Tibial nerve (tissue), 4 donors: Measurements from ENCODE around the gene IRX2. TPM values are rescaled to one million over a fixed set of nuclear protein-coding genes. Genes with fewer than 3 reads are reported as not detected.

Source experiments
- DNase-seq, 2 donors: peaks; one replicate each; pipeline ENCODE4 v3.0.0-alpha.2; 2019; ENCODE audit warnings: low spot score in 2 of 2
- H3K27ac ChIP-seq, 4 donors: fragments of 200-600 bp; sonication (generic) in 3 of 4; one replicate each; pipeline ENCODE4 v1.5.1; 2017 to 2019; ENCODE audit warnings: mild to moderate bottlenecking in 1 of 4
- H3K27me3 ChIP-seq, 2 donors: fragments of 200-600 bp; sonication (generic) in 1 of 2; one replicate each; pipeline versions ENCODE4 v1.5.1 to v1.6.0; 2017 to 2019
- H3K36me3 ChIP-seq, 3 donors: fragments of 200-600 bp; sonication (generic); one replicate each; pipeline ENCODE4 v1.5.1; 2018 to 2019
- H3K4me1 ChIP-seq, 4 donors: fragments of 200-600 bp; sonication (generic) in 3 of 4; one replicate each; pipeline ENCODE4 v1.5.1; 2017 to 2019
- H3K4me3 ChIP-seq, 4 donors: fragments of 200-600 bp; sonication (generic) in 3 of 4; one replicate each; pipeline ENCODE4 v1.5.1; 2017 to 2019; ENCODE audit warnings: mild to moderate bottlenecking in 1 of 4, moderate library complexity in 1 of 4
- H3K9me3 ChIP-seq, 4 donors: fragments of 200-600 bp; sonication (generic) in 3 of 4; one replicate each; pipeline ENCODE4 v1.5.1; 2017 to 2019
- EP300 ChIP-seq, 2 donors: sonication (generic); formaldehyde crosslinking; IDR thresholded peaks; one replicate each; pipeline ENCODE4 v1.6.1; 2017; ENCODE audit warnings: antibody characterized with exemption in 2 of 2, mild to moderate bottlenecking in 1 of 2
- POLR2A ChIP-seq, 2 donors: fragments of 450-650 bp; IDR thresholded peaks; one replicate each; pipeline ENCODE4 v1.6.1; 2017; ENCODE audit warnings: antibody characterized with exemption in 2 of 2, mild to moderate bottlenecking in 2 of 2, moderate library complexity in 2 of 2
- WGBS, 2 donors: methylation state at CpG; one replicate each; pipeline ENCODE4 v1.1.5; 2018; 5-methylcytosine and 5-hydroxymethylcytosine counted together
- total RNA-seq, 4 donors: library from RNA; depleted of rRNA; stranded (reverse); fragments of >200 nt; gene quantifications; one replicate each; pipeline ENCODE4 v1.1.0, GENCODE V29; 2016
- TF ChIP-seq, protein P1 (sequence below), 5 experiments: fragments of 200-600 bp in 3 of 5; fragments of 450-650 bp in 2 of 5; sonication (generic) in 3 of 5; IDR thresholded peaks; one replicate each; pipeline ENCODE4 v1.5.1; 2016 to 2019; ENCODE audit warnings: antibody characterized with exemption in 5 of 5, mild to moderate bottlenecking in 3 of 5, moderate library complexity in 2 of 5

IRX2 gene
- total RNA-seq, 4 donors from 2014 or later: not detected

DNA sequence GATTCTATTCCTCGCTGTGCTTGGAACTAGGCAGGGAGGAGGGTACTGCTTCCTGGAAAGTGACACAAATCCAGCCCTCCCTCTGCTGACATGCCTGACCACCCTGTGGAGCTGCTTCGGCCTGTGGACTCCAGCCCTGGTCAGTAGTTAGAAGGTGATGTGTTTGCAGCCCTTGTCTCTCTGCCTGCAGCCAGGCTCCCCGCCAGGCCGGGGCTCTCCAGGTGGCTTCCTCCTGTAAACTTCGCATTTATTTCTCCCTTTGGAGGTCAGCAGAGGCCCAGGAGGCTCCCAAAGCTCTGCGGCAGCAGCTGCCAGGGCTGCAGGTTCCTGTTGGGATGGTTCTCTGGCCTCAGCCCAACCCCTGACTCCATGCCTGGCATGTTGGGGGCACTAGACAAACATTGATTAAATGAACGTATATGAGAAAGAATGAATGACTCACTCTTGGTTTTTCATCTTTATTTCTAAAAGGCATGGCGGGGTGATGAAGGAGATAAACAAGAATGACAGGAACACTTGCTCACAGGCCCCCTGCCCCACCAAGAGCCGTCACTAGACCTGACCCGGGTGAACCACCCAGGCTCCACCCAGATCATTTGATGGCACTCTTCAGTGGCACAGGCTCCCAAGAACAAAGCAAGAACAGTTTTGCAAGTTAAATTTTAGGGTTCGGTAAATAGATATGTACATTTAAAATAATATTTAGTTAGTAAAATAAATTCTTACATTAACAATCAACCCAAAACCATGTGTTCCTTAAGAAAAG, 8.4 kb upstream of the IRX2 start:
- Histone ChIP-seq H3K27ac (no peak overlapping the region), H3K36me3 (no peaks in the 10 kb centered on the region), H3K4me3 (no peak overlapping the region), H3K4me1 (peaks cover 0 to 24% (median 12%) of the 10 kb centered on the region in 4 donors), H3K27me3 (peaks cover 0 to 50% of the 10 kb centered on the region in 2 donors), H3K9me3 (no peaks in the 10 kb centered on the region)
- TF ChIP-seq POLR2A (IDR thresholded peaks at IDR 0.05) (no peak), EP300 (IDR thresholded peaks at IDR 0.05) (no peak)
- TF ChIP-seq, protein P1, sequence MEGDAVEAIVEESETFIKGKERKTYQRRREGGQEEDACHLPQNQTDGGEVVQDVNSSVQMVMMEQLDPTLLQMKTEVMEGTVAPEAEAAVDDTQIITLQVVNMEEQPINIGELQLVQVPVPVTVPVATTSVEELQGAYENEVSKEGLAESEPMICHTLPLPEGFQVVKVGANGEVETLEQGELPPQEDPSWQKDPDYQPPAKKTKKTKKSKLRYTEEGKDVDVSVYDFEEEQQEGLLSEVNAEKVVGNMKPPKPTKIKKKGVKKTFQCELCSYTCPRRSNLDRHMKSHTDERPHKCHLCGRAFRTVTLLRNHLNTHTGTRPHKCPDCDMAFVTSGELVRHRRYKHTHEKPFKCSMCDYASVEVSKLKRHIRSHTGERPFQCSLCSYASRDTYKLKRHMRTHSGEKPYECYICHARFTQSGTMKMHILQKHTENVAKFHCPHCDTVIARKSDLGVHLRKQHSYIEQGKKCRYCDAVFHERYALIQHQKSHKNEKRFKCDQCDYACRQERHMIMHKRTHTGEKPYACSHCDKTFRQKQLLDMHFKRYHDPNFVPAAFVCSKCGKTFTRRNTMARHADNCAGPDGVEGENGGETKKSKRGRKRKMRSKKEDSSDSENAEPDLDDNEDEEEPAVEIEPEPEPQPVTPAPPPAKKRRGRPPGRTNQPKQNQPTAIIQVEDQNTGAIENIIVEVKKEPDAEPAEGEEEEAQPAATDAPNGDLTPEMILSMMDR (IDR thresholded peaks at IDR 0.05): no peak
- WGBS, 2 donors: 75 to 76% methylated on average over 9 to 11 of the region's 11 CpGs
- DNase-seq: no peak

DNA sequence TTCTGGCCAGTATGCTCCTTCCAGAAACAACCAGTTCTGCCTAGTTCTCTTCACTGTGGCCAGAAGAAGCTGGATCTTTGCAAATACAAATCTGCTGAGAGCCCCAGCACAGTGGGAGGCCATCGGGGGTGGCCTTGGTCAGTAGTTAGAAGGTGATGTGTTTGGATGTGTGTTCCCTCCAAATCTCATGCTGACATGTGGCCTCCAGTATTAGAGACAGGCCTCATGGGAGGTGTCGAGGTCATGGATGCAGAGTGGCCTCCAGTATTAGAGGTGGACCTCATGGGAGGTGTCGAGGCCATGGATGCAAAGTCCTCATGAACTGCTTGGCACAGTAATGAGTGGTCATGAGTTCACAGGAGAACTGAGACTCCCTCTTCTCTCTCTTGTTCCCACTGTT, 7.6 kb upstream of the IRX2 start:
- H3K9me3 ChIP-seq: no peaks in the 10 kb centered on the region
- H3K36me3 ChIP-seq: no peaks in the 10 kb centered on the region
- TF ChIP-seq POLR2A (IDR thresholded peaks at IDR 0.05) (no peak), EP300 (IDR thresholded peaks at IDR 0.05) (no peak)
- TF ChIP-seq, protein P1 (IDR thresholded peaks at IDR 0.05): no peak
- WGBS, 2 donors: 74 to 82% methylated on average over 3 of the region's 3 CpGs
- no peak overlapping the region for H3K4me3 ChIP-seq
- peaks cover 0 to 57% of the 10 kb centered on the region in 2 donors for H3K27me3 ChIP-seq
- no peak for DNase-seq
- H3K4me1 ChIP-seq: peaks cover 0 to 31% (median 13%) of the 10 kb centered on the region in 4 donors
- no peak overlapping the region for H3K27ac ChIP-seq

DNA sequence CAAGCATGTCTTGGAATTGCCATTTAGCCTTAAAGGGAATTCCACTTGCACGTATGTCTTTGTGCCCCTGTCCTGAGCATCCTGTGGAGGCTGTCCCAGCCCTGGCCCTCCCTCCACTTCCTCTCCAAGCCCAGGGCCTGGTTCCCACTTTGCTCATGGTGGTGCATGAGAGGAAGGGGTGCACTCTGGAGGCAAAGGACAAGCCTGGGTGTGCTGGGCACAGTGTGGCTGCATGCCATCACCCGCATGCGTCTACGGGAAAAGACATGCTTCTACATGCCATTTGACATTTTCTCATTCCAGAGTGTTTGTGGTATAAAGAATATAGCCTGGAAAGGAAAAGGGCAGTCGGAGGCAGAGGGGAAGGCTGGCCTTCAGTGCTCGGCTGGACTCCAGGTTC, 7.2 kb upstream of the IRX2 start:
- WGBS, 2 donors: 72 to 77% methylated on average over 6 of the region's 6 CpGs
- Histone ChIP-seq H3K4me1 (peaks cover 0 to 35% (median 13%) of the 10 kb centered on the region in 4 donors), H3K4me3 (no peak overlapping the region), H3K27me3 (peaks cover 0 to 62% of the 10 kb centered on the region in 2 donors), H3K27ac (no peak overlapping the region), H3K36me3 (no peaks in the 10 kb centered on the region), H3K9me3 (no peaks in the 10 kb centered on the region)
- TF ChIP-seq, protein P1 (IDR thresholded peaks at IDR 0.05): no peak
- DNase-seq: no peak

DNA sequence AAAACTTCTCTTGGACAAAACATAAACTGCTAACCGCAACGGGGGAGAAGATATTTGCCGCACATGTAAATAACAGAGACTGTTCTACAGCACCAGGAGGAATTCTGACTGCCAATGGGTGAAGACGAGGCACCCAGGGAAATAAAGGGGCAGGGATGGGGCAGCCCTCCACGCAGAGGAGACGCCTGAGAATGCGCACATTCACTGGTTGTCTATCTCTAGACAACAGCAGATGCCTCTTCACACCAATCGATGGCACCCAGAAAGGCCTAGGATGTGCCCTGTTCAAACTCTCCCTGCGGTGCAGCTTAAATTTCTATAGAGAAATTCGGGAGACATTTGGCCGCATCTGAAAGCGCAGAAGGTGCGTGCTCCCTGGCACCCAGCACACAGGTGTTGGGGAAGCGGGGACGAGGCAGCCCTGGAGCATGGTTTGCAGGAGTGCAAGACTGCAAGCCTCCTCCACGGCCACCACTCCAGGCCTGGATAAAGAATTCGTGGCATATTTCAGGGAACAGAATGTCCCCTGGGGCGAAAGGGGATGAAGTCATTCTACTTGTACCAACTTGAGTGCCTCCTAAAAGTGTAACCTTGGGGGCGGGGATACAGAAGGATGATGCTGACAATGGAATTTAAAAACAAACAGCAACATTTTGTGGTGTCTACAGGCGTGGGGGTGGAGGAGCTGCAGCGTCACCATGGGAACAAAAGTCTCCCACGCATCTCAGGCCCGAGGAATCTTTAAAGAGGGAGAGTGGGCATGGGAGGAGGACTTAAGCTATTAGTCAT, 6.3 kb upstream of the IRX2 start:
- TF ChIP-seq, protein P1 (IDR thresholded peaks at IDR 0.05): no peak
- TF ChIP-seq POLR2A (IDR thresholded peaks at IDR 0.05): no peak
- H3K4me1 ChIP-seq: peaks cover 0 to 44% (median 13%) of the 10 kb centered on the region in 4 donors
- DNase-seq: no peak
- H3K36me3 ChIP-seq: no peaks in the 10 kb centered on the region
- no peak overlapping the region for H3K27ac ChIP-seq
- no peaks in the 10 kb centered on the region for H3K9me3 ChIP-seq
- WGBS, 2 donors: 10 to 12% methylated on average over 23 of the region's 23 CpGs
- peaks cover 0 to 71% of the 10 kb centered on the region in 2 donors for H3K27me3 ChIP-seq
- no peak overlapping the region for H3K4me3 ChIP-seq
